ENCODE measurements around the gene L1CAM.

The L1CAM gene

DNA sequence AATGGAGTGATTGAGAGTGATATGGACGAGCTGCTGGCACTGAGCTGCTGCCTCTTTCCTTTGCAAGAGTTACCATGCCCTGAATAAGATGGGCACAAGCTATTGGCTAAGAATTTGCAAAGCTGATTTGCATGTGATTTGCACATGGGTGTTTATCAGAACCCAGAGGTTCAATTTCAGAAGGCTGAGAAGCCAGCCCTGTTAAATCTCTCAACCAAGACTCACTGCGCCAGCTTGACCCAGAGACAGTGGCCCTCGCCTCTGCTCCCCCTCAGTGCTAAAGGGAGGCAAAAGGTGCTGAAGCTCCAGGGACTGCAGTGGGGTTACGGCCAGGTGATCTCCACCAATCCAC is 39.4 kb upstream of the L1CAM start:
- no peak for DNase-seq (ENCODE audit: low read depth in 2 of 2)

DNA sequence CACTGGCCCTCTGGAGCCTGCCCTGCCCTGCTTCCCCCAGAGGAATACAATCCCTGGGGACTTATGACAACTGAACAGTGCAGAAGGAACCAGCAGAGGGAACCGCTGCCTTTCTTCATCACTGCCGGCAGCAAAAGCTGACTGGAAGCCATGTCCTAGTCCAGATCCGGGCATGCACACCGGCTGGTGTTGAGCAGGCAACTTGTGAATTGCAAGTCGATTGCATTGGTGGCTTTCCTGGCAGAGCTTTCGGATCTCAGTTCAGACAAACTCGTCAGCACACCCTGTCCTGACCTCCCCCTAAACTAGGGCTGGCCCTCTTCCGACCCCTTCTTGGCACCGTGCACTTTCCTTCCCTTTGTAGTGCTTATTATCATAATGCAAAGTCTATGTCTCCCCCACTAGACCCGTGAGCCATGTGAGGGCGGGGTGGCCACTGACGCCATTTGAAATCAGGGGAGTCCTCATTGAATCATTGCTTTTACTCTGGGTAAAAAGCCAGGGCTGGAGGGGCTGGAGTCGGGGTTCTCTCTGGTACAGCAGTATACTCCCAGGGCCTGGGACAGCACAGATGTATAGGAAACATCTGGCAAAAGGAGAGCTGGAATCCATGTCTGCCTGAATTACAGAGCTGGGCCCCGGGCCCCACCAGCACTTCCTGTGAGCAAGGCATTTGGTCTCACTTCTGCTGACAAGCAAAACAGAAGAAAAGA is 38.3 kb upstream of the L1CAM start:
- no peak for DNase-seq (ENCODE audit: low read depth in 2 of 2)

DNA sequence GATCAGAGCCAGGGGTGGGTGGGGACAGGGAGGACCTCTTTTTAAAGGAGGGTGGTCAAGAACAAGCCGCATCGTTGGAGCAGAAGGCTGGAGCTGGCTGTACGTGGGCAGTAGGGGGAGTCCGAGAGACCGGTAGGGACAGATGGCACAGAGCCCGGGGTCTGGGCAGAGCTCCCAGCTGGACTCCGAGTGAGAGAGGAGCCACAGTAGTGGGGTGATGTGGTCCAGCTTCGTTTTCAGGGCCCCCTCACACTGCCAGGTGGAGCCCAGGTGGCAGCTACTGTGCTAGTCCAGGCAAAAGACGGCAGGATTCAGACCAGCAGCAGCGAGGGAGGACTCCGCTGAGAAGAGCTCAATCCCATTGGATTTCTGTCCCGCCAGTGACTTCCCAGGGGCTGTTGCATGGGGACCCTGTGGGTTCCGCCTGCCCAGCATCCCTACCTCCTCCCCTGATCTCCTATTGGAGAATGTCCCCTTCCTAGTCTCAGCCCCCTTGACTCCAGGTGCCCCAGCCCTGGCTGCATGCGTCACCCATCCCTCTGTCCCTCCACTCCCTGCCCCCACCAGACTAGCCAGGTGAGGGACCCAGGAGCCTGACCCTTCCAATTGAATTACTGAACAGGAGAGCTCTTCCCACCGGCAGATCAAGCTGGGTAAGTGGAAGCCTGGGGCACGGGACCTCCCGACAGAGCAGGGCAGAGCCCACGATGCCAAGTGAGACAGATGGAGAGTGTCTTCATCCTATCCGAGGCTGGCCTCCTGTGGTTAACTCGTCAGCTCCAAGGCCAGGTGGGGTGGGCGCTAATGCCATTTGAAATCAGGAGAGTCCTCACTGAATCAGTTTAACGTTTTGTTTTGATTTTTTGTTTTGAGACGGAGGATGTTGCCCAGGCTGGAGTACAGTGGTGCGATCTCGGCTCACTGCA is 37.2 kb upstream of the L1CAM start:
- DNase-seq (ENCODE audit: low read depth in 2 of 2) = no peak

DNA sequence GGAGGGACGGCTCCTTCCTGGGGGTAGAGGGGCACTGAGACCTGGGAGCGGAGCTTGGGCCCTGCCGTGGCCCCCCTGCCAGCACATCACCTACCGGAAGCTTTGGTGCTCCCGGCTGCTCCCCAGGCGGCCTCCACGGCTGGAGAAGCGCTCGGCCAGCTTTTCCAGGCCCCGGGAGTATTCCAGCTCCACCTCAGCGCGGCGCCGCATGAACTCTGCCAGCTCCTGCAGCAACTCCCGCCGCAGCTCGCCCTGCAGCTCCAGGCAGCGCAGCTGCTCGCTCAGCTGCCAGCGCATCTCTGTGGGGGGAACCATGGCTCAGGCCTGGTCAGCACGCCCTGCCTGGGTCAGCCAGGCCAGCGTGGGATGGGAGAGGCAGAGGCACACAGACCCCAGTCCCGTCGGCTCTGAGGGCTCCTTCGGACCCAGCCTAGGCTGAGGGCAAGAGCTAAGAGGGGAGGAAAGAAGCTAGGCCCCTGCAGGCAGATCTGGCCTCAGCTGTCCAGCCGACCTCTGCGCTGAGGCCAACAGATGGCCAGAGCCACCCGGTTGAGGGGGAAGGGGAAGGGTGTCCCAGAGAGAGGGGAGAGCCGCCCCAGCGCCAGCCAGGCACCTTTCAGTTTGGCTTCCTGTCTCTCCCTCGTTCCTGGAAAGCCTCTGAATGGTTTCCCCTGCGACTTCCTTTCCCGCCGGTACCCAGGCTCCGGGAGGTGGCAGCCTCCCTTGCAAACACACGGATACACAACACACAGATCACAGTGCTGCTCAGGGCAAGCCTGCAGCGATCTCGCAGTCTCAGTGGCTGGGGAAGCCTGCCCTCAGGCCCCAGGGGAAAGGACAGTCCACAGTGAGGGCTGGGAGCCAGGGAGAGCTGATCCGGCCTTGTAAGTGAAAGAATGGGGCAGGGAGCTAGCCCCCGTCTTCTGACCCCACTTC is 35.8 kb upstream of the L1CAM start:
- DNase-seq (ENCODE audit: low read depth in 2 of 2) = no peak

DNA sequence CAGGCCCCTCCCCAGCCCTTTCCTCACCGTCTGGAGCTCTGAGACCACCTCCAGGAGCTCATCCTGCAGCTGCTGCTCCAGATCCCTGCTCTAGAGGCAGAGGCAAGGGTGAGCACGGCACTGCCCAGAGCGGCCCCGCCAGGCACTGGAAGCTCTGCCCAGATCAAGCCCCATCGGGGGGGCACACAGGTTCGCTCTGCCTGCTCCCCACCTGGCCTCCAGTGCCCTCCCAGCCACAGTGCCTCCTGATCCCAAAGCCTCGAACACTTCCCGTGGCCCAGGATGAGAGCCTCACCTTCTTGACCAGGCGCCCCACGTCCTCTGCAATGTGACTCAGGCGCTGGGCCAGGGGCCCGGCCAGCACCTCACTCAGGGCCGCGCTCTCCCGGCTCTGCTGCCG is 35.1 kb upstream of the L1CAM start:
- no peak for DNase-seq (ENCODE audit: low read depth in 2 of 2)

DNA sequence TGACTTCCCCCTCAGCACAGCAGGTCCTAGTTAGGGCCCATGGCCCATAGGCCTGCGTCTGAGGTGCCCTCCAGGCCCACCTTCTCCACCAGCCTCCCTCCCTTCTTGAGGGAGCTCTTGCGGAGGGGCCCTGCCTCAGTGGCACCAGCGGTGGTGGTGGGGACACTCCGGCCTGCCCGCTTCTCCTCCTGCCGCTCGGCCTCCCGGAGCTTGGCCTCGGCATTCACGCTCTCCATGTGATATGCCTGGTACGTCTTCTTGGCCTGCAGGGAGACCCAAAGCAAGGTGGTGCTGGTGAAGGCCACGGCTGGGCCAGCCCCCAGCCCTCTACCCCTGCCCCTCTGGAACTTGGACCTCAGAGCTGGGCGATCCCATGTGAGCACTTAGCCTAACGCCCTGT is 34.6 kb upstream of the L1CAM start:
- DNase-seq (ENCODE audit: low read depth in 2 of 2) = no peak

DNA sequence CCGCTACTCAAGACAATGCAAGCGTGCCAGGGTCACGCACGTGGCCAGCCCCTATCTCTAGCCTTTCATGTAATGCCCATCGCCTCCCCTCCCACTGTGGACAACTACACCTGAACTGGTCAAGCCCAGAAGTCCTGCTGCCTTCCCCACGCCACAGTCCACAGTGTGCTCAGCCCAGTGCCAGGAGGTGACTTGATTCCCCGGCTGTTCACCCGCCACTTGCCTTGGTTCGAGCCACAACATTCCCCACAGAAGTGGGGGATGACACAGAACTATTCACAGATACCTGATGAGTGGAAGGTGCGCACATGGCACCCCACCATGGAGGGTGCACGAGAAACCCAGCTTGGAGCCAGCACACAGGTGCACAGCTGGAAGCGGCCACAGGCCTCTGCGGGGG is 33.3 kb upstream of the L1CAM start:
- DNase-seq (ENCODE audit: low read depth in 2 of 2) = no peak

DNA sequence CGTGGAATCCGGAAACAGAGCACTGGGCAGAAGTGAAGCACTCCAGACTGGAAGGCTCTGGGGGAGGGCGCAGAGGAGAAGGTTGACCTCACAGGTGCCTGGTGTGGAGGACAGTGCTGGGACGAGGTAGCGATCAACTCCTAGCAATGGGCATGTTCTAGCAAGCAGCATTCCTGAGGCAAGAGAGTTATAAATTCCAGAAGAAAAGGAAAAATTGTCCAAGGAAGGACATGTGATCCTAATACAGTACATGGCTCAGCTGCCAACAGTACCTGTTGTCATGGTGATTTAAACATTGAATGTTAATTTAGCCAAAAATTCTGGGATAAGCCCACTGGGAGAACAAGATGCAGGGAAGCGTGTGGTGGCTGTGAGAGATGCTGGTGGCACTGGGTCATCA is 31.9 kb upstream of the L1CAM start:
- DNase-seq (ENCODE audit: low read depth in 2 of 2) = no peak

DNA sequence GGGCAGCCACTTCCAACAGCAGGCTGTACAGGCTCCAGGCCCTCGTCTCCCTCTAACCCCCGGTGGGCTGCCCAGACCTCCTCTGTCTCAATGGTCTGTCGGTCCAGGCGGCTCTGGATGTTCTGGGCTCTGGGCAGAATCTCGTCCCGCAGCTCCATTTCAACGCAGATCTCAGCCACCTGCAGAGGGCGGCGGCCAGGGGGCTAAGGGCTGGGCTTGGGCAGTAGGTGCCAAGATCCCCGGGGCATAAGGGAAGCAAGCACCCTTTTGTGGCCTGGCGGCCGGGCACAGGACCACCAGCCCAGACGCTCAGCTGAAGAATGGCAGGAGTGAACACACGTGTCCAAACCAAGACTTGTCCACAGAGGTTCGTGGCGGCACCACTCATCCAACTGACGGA is 27.7 kb upstream of the L1CAM start:
- no peak for DNase-seq (ENCODE audit: low read depth in 2 of 2)

DNA sequence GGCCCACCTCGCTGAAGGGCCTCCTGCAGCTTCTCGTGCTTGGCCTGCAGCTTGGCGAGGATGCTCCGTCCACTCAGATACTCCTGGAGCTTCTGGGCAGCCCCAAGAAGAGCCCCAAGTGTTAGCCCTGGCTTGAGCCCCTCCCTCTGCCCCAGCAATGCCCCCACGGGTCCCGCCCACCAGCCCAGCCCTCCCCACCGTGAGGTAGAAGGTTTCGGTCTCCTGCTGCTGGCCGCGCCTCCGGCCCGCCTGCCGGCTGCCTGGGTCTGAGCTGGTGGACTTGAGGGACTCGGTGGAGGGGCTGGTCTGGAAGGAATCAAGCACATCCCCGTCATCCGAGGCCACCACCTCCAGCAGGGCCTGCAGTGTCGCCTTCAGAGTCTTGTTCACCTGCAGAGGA is 27.2 kb upstream of the L1CAM start:
- no peak for DNase-seq (ENCODE audit: low read depth in 2 of 2)

DNA sequence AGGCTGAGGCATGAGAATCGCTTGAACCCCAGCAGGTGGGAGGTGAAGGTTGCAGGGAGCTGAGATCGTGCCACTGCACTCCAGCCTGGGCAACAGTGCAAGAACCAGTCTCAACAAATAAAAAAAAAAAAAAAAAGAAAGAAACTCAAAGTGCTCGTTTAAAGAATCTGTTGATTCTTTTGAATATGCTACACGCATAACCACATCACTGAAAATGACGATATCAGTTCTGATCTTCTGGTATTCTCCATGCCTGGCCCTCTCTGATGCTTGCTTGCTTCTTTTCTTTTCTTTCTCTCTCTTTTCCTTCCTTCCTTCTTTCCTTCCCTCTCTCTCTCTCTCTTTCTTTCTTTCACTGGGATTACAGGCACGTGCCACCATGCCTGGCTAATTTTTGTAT is 25.8 kb upstream of the L1CAM start:
- DNase-seq (ENCODE audit: low read depth in 2 of 2) = no peak

DNA sequence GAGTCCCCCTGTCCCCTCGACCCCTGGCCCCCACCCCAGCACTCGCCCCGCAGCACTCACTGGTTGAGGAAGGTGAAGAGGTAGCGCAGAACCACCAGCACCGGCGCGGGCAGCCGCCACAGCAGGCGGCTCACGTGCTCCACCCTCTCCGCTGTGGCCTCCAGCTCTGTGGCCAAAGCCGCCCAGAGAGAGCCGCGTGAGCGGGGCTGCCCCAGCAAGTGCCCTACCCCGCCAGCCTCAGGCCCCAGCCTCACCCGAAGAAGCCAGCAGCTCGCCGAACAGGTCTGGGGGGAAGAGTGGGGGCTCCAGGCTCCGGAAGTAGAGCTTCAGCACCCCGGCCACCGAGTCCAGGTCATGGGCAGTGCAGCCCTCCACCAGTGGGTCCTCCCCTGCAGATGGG is 24.5 kb upstream of the L1CAM start:
- no peak for DNase-seq (ENCODE audit: low read depth in 2 of 2)

DNA sequence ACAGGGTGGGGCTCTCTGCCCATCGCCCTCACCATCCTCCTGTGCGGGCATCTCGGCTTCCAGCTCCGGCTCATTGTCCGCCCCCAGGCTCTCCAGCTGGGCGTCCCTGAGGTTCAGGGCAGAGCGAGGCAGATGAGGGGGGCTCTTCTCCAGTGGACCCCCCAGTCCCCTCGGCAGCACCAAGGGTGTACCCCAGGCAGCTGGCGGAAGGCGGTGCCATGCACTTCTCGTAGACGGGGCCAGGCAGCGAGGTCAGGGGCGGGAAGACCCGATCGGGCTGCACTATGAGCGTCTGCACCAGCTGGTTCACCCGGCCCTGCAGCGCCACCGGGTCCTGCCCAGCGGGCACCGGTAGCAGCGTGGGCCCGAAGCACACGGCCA is 24.0 kb upstream of the L1CAM start:
- no peak for DNase-seq (ENCODE audit: low read depth in 2 of 2)

DNA sequence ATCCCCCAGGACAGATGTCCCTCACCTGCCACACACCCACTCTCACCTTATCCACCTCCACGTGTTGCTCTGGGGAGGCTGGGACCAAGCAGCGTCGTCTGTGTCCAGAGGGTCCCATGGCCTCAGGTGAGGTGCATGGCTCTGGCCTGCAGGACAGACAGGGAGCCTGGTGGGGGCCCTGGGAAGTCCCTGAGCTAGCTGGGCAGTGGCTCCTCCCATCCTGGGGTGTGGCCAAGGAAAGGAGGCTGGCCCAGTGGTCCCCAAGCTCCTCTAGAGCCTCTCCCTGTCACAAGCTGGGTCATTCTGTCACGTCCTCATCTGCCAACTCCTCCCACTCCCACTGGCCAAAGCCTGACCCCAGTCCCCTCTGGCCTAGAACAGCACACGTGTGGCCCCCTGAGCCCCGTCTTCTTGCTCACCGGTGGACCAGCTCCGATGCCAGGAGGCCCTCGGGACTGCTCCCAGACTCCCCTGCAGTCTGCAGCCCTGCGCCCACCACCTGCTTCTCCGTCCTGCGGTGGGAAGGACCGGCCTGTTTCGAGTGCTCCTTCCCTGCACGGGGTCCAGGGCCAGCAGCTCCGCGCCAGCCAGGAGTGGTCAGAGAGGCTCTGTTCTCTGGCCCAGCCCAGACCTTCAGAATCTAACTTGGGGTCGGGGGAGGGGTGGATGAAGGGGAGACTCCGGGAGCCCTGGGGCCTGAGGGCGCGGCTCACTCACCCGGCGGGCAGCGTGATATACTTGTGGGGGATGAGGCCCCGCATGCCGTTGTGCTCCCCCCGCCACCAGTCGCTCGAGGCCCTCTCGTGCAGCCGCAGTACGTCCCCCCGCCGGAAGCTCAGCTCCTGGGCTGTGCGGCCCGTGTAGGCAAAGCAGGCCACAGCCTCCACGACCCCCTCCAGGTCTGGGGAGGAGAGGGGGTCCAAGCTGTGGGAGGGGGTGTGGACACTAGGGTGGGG is 23.3 kb upstream of the L1CAM start:
- DNase-seq (ENCODE audit: low read depth in 2 of 2) = no peak

DNA sequence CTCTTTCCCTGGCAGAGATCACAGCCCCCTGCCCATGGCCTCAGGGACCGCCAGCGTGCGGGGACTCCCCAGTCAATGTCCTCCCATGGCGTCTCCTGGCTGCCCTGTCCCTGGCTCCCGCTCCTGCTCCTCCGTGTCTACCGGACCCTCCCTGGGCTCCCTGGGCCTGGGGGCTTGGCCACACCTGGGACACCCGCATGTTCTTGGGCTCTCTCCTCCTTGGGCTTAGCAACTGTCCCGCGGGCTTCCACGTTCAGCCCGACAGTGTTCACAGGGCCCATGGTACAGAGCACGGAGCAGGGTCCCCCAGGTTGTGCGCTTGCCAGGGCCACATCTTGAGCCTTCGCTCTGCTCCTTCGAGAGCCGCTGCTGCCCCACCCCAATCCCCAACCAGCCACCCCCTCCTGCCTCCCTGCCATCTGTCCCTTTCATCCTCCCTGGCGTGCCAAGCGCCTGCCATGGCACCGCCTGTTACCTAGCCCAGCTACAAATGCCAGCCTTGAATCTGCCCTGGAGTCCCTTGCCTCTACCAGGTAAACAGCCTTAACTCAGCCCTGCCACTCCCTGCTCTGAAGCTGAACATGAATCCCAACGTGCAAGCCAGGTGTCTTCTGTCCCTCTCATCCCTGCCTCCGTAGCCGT is 22.4 kb upstream of the L1CAM start:
- DNase-seq (ENCODE audit: low read depth in 2 of 2) = no peak

DNA sequence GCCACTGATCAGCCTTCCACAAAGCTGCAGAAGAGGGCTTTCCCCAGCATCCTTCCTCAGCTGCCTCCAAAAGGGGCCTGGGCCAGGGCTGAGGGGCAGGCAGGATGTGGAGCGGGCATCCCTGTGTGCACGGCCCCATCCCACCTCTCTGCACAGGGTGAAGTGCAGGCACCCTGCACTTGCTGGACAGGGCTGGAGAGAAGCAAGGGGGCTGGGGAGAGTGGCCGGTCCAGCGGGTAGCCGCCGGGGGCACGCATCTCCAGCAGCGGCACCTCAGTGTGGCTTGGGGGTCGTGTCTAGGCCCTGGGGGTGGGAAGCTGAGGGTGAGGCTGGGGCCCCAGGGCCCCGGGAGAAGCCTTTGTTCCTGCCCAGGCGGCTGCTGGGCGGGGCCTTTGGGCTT is 21.5 kb upstream of the L1CAM start:
- no peak for DNase-seq (ENCODE audit: low read depth in 2 of 2)

DNA sequence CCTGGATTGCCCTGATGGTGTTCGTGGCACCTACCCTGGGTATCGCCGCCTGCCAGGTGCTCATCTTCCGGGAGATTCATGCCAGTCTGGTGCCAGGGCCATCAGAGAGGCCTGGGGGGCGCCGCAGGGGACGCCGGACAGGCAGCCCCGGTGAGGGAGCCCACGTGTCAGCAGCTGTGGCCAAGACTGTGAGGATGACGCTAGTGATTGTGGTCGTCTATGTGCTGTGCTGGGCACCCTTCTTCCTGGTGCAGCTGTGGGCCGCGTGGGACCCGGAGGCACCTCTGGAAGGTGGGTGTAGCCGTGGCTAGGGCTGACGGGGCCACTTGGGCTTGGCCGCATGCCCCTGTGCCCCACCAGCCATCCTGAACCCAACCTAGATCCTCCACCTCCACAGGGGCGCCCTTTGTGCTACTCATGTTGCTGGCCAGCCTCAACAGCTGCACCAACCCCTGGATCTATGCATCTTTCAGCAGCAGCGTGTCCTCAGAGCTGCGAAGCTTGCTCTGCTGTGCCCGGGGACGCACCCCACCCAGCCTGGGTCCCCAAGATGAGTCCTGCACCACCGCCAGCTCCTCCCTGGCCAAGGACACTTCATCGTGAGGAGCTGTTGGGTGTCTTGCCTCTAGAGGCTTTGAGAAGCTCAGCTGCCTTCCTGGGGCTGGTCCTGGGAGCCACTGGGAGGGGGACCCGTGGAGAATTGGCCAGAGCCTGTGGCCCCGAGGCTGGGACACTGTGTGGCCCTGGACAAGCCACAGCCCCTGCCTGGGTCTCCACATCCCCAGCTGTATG is 20.3 kb upstream of the L1CAM start:
- DNase-seq (ENCODE audit: low read depth in 2 of 2) = no peak

DNA sequence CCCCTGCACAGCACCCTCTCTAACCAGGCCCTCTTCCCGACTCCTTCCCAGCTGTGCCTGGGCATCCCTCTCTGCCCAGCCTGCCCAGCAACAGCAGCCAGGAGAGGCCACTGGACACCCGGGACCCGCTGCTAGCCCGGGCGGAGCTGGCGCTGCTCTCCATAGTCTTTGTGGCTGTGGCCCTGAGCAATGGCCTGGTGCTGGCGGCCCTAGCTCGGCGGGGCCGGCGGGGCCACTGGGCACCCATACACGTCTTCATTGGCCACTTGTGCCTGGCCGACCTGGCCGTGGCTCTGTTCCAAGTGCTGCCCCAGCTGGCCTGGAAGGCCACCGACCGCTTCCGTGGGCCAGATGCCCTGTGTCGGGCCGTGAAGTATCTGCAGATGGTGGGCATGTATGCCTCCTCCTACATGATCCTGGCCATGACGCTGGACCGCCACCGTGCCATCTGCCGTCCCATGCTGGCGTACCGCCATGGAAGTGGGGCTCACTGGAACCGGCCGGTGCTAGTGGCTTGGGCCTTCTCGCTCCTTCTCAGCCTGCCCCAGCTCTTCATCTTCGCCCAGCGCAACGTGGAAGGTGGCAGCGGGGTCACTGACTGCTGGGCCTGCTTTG is 19.6 kb upstream of the L1CAM start:
- no peak for DNase-seq (ENCODE audit: low read depth in 2 of 2)
